SIG-M5 (cell line): ENCODE results near the gene MON1A.

Experiments used
- DNase-seq: peaks from one replicate; lab custom pipeline; 2025; lab: John Stamatoyannopoulos, UW

Gene MON1A

GRCh38 chr3:49889296-49889695 lies 40.3 kb downstream of the MON1A start:
- no peak for DNase-seq

- no peak for DNase-seq
Observed at GRCh38 chr3:49886922-49887265, 42.7 kb downstream of the MON1A start.

GRCh38 chr3:49883998-49884397 lies 45.6 kb downstream of the MON1A start:
- no peak for DNase-seq

- no peak for DNase-seq
Observed at GRCh38 chr3:49882166-49882565, 47.4 kb downstream of the MON1A start.

- DNase-seq: no peak
Observed at GRCh38 chr3:49880581-49881315, 48.9 kb downstream of the MON1A start.

- no peak for DNase-seq
Observed at GRCh38 chr3:49879721-49880120, 49.9 kb downstream of the MON1A start.

GRCh38 chr3:49878686-49879085 lies 50.9 kb downstream of the MON1A start:
- no peak for DNase-seq

GRCh38 chr3:49877716-49878115 lies 51.9 kb downstream of the MON1A start:
- no peak for DNase-seq

- no peak for DNase-seq
Observed at GRCh38 chr3:49876567-49876966, 53.0 kb downstream of the MON1A start.

- DNase-seq: no peak
Observed at GRCh38 chr3:49873623-49874022, 56.0 kb downstream of the MON1A start.

- DNase-seq: no peak
Observed at GRCh38 chr3:49872801-49873281, 56.8 kb downstream of the MON1A start.

- no peak for DNase-seq
Observed at GRCh38 chr3:49871531-49872153, 58.0 kb downstream of the MON1A start.

GRCh38 chr3:49869525-49870126 lies 60.0 kb downstream of the MON1A start, which contains the start of gene CAMKV:
Gene CAMKV, minus strand, starts transcription at chr3:49869906. Its CDS starts 7,518 bp downstream, at chr3:49862388.
- DNase-seq: no peak

GRCh38 chr3:49868862-49869466 lies 60.6 kb downstream of the MON1A start:
- no peak for DNase-seq

- DNase-seq: no peak
Observed at GRCh38 chr3:49867871-49868321, 61.7 kb downstream of the MON1A start.

GRCh38 chr3:49867400-49867799 lies 62.2 kb downstream of the MON1A start:
- no peak for DNase-seq

GRCh38 chr3:49865198-49865784 lies 64.3 kb downstream of the MON1A start:
- DNase-seq: no peak

- DNase-seq: no peak
Observed at GRCh38 chr3:49864505-49864904, 65.1 kb downstream of the MON1A start.

- DNase-seq: no peak
Observed at GRCh38 chr3:49859576-49860305, 69.9 kb downstream of the MON1A start.
